ENCODE results near the gene CACNA1F. TPM values are rescaled to one million over a fixed set of nuclear protein-coding genes. Genes with fewer than 3 reads are reported as not detected.
A peak's percentile ranks its signal among the peaks of the same experiment; 100 is the strongest.
"Not testable (repeated sequence)": the region's sequence is repeated elsewhere in the genome, so short reads cannot be mapped to it uniquely, and the experiment has no call there.

The CACNA1F gene
- total and polyA plus RNA-seq, 3 donors from 2014 or later: 0.16 to 0.24 (median 0.19) TPM

DNA sequence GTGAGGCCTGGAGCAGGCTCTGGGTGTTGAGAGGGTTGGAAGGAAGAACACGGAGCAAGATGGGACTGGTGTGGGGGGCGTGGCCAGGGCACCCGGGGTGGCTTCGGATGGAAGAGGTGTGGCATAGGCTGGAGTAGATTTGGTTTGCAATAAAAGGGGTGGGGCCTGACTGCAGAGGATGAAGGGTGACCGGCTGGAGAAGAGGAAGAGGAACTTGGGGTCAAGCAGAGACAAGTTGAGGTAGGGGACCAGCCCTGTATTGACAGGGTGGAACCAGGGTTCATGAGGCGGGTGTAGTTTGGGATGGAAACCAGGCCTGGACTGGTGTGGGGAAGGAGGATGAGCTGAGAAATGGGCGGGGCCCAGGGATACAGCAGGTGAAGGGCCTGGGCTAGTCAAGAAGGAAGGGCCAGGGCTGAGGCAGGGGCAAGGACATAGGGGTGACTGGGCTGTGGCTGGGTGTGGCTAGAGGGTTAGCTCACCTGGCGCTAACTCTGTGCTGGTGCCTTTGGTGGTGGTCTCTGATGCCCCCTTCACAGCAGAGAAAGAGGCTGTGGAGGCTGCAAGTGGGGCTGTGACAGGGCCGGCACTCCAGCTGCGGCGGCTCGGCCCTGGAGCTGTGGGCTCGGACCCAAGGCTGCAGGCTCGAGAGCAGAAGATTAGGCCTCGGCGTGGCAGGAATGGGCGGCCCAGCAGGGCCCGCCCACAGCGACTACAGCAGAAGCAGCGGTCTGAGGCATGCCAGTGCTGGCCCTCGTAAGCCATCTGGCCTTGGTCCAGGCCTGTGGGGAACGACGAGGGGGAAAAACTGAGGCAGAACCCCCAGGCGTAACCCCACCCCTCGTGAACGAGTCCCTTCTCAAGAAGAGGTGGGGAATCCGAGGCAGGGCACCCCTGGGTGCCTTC is 56.5 kb downstream of the CACNA1F start:
- Histone ChIP-seq H3K27me3 (no peaks in the 10 kb centered on the region), H3K36me3 (ENCODE audit: low read depth, missing control alignments) (no peaks in the 10 kb centered on the region), H3K9me3 (no peaks in the 10 kb centered on the region), H3K4me1 (no peaks in the 10 kb centered on the region), H3K27ac (no peak overlapping the region), H3K4me3 (no peak overlapping the region)
- TF ChIP-seq, protein P1, sequence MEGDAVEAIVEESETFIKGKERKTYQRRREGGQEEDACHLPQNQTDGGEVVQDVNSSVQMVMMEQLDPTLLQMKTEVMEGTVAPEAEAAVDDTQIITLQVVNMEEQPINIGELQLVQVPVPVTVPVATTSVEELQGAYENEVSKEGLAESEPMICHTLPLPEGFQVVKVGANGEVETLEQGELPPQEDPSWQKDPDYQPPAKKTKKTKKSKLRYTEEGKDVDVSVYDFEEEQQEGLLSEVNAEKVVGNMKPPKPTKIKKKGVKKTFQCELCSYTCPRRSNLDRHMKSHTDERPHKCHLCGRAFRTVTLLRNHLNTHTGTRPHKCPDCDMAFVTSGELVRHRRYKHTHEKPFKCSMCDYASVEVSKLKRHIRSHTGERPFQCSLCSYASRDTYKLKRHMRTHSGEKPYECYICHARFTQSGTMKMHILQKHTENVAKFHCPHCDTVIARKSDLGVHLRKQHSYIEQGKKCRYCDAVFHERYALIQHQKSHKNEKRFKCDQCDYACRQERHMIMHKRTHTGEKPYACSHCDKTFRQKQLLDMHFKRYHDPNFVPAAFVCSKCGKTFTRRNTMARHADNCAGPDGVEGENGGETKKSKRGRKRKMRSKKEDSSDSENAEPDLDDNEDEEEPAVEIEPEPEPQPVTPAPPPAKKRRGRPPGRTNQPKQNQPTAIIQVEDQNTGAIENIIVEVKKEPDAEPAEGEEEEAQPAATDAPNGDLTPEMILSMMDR (IDR thresholded peaks at IDR 0.05): no peak
- no peak for TF ChIP-seq POLR2A (IDR thresholded peaks at IDR 0.05)
- no peak for DNase-seq
- intact Hi-C loops (cut with DNase I; ENCODE audit: low total_unique reads): no loop called here
- 43 to 70% methylated on average over 7 to 26 of the region's 27 CpGs for WGBS, 2 donors

DNA sequence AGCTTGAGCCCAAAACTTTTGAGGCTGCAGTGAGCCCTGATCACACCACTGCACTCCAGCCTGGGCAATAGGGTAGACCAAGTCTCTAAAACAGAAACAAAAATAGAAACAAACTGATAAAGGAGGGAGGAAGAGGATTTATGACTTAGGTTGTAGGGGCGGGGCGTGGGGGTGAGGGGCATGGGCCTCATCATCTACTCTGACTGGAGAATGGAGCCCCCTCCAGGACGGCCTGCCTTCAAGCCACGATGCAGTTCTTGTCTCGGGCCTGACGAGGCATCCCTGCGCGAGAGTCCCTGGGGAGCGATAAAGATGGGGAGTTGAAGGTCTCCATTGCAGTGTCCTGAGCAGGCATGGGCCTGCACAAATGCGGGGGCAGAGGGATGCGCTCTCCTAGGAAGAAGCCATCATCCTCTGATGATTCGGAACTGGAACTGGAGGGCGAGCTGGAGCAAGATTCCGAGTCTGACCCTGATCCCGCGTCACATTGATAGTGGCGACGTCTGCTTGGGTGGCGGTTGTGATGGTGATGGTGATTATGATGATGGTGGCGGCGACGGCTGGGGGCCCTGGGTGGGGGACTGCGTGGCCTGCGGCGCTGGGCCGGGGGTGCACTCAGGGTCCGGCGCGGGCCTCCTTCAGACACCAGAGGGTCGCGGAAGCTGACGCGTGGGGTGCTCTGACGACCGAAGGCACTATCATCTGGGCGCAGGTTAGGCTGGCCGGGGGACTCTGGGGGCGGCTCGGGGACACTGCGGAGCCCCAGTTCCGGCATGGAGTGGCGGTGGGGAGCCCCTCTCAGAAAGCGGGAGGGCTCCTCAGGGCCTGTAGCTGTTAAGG is 57.5 kb downstream of the CACNA1F start:
- 65% methylated on average over 28 of the region's 43 CpGs; no CpG with 5 or more reads in 1 of the 2 donors for WGBS, 2 donors
- Histone ChIP-seq H3K4me1 (no peaks in the 10 kb centered on the region), H3K27me3 (no peaks in the 10 kb centered on the region), H3K9me3 (no peaks in the 10 kb centered on the region), H3K27ac (no peak overlapping the region), H3K4me3 (no peak overlapping the region), H3K36me3 (ENCODE audit: low read depth, missing control alignments) (no peaks in the 10 kb centered on the region)
- intact Hi-C loops (cut with DNase I; ENCODE audit: low total_unique reads): no loop called here
- TF ChIP-seq, protein P1 (IDR thresholded peaks at IDR 0.05): no peak
- TF ChIP-seq POLR2A (IDR thresholded peaks at IDR 0.05): no peak
- DNase-seq: no peak

DNA sequence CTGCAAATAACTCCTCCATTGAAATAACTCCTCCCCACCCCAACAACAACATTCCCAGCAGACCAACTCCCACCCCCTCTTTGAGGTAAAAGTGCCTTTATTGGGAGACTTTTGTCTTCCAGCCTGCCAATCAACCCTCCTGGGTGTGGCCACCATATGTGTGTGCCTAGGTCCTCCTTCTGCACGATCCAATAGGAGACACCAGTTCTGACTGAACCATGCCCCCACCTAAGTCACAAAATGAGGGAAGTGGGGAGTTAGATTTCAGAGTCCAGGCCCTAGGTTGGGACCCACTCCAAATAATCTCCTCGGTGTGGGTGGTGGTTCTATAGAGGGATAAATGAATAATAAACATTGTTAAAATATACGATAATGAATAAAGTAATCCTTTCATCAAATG is 58.4 kb downstream of the CACNA1F start:
- intact Hi-C loops (cut with DNase I; ENCODE audit: low total_unique reads): no loop called here
- DNase-seq: no peak
- TF ChIP-seq, protein P1 (IDR thresholded peaks at IDR 0.05): no peak
- TF ChIP-seq POLR2A (IDR thresholded peaks at IDR 0.05): no peak
- Histone ChIP-seq H3K4me1 (no peaks in the 10 kb centered on the region), H3K27ac (no peak overlapping the region), H3K27me3 (no peaks in the 10 kb centered on the region), H3K4me3 (no peak overlapping the region), H3K36me3 (ENCODE audit: low read depth, missing control alignments) (no peaks in the 10 kb centered on the region), H3K9me3 (no peaks in the 10 kb centered on the region)
- WGBS, 2 donors: 64 to 70% methylated on average over 3 of the region's 3 CpGs

DNA sequence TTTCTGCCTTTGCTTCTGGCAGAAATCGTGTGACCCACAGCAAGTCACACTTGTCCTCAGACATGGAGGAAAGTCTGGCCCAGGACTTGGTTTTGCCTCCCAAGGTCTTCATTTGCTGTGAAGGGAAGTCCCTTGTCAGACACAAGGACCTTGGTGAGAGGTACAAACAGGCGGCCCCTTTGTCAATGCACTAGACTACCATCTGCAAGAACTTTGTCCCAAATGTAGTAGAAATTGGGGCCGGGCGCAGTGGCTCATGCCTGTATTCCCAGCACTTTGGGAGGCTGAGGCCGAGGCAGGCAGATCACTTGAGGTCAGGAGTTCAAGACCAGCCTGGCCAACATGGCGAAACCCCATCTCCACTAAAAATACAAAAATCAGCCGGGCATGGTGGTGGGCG is 59.6 kb downstream of the CACNA1F start:
- H3K4me1 ChIP-seq; H3K36me3 ChIP-seq (ENCODE audit: low read depth, missing control alignments); H3K4me3 ChIP-seq; DNase-seq; H3K27me3 ChIP-seq; H3K27ac ChIP-seq; H3K9me3 ChIP-seq; intact Hi-C loops (cut with DNase I; ENCODE audit: low total_unique reads): not testable (repeated sequence)
- 92% methylated on average over 7 of the region's 8 CpGs; no CpG with 5 or more reads in 1 of the 2 donors for WGBS, 2 donors

DNA sequence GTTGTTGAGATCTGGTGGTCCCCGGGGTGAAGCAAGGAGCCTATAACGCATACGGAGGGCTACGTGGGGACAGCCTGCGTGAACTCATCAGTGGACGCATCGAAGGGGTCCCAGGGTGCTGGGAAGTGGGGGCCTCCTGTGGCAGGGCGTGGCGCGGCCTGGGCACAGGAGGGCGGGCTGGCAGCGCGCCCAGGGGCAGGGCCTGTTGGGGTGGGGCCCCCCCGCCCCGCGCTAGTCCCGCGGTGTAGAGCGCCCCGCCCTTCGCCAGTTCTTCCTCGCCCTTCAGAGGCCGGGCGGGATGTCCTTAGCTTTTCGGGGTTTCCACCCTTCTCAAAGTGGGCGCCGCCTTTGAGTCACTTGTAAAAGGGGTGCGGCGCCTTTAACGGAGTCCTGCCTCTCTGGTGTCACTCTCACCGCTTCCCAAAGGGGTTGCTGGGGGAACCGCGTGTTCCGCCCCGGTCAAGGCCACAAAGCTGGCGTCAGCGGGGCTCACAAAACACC is 60.8 kb downstream of the CACNA1F start:
- peak; percentile 82 for DNase-seq
- H3K36me3 ChIP-seq (ENCODE audit: low read depth, missing control alignments): no peaks in the 10 kb centered on the region
- peak overlapping the region; percentile 48 to 64 for H3K4me3 ChIP-seq
- no peaks in the 10 kb centered on the region for H3K4me1 ChIP-seq
- H3K9me3 ChIP-seq: no peaks in the 10 kb centered on the region
- H3K27ac ChIP-seq: peak overlapping the region; percentile 72 to 83
- 0% methylated on average over 7 to 16 of the region's 37 CpGs for WGBS, 2 donors
- intact Hi-C loops (cut with DNase I; ENCODE audit: low total_unique reads): no loop called here
- no peak for TF ChIP-seq POLR2A (IDR thresholded peaks at IDR 0.05)
- TF ChIP-seq, protein P1 (IDR thresholded peaks at IDR 0.05): no peak
- no peaks in the 10 kb centered on the region for H3K27me3 ChIP-seq
